ENCODE measurements around the gene HIP1R. TPM values are rescaled to one million over a fixed set of nuclear protein-coding genes. Genes with fewer than 3 reads are reported as not detected.
A peak's percentile ranks its signal among the peaks of the same experiment; 100 is the strongest.

HIP1R gene
- polyA plus RNA-seq, 2 of the 4 experiments (the other 2 are of a cell fraction) = 9.0 to 10.6 TPM

- TF ChIP-seq ELK1 (IDR thresholded peaks at IDR 0.05; ENCODE audit: low read depth, low read length) (no peak), FOSB (CRISPR knock-in tag; IDR thresholded peaks at IDR 0.05) (no peak), SMC3 (IDR thresholded peaks at IDR 0.05) (no peak), HDAC2 (IDR thresholded peaks at IDR 0.05) (no peak), MAX (IDR thresholded peaks at IDR 0.05) (no peak), RARB (CRISPR knock-in tag; IDR thresholded peaks at IDR 0.05) (no peak)
Measured at GRCh38 chr12:122884860-122885259, 49.6 kb downstream of the HIP1R start (continued).

DNA sequence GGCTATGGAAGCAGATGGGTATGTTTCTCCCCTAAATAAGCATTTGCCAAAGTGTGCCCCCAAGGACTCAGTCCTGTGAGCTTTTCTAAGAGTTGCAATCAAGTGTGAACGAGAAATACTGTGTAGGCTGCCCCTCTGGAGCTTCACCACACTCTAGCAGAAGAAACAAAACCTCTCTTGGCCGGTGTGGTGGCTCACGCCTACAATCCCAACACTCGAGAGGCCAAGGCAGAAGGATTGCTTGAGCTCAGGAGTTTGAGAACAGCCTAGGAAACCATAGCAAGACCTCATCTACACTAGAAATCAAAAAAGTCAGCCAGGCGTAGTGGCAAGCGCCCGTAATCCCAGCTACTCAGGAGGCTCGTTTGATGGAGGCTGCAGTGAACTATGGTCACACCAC lies 50.9 kb downstream of the HIP1R start:
- no peak for TF ChIP-seq KDM1A (IDR thresholded peaks at IDR 0.05; ENCODE audit: low read depth)
- WGBS (ENCODE audit: missing lambda C conversion rate) = 93% methylated on average over 8 of the region's 8 CpGs
- DNase-seq (ENCODE audit: low read depth in 1 of 2, low spot score in 1 of 2) (no peak), FAIRE-seq (no peak), ATAC-seq (no peak)
- H3K9me3 ChIP-seq = no peaks in the 10 kb centered on the region
- ChIA-PET CTCF (interaction anchor here (1.0 to 8.0 kb wide), 6 partner anchors 9 to 93 kb away, joined by 3 to 51 read pairs (median 7); no protein-coding TSS in a partner anchor), POLR2A (no interaction called here)
- H3K4me1 ChIP-seq = peaks cover 60% of the 10 kb centered on the region
- H3K27ac ChIP-seq = peak overlapping the region; percentile 23 to 84; a peak in 4 of 6 replicates
- H3K4me3 ChIP-seq = no peak overlapping the region
- peak overlapping the region; percentile 79; the same call in 1 of the 3 replicates for H3K4me2 ChIP-seq

DNA sequence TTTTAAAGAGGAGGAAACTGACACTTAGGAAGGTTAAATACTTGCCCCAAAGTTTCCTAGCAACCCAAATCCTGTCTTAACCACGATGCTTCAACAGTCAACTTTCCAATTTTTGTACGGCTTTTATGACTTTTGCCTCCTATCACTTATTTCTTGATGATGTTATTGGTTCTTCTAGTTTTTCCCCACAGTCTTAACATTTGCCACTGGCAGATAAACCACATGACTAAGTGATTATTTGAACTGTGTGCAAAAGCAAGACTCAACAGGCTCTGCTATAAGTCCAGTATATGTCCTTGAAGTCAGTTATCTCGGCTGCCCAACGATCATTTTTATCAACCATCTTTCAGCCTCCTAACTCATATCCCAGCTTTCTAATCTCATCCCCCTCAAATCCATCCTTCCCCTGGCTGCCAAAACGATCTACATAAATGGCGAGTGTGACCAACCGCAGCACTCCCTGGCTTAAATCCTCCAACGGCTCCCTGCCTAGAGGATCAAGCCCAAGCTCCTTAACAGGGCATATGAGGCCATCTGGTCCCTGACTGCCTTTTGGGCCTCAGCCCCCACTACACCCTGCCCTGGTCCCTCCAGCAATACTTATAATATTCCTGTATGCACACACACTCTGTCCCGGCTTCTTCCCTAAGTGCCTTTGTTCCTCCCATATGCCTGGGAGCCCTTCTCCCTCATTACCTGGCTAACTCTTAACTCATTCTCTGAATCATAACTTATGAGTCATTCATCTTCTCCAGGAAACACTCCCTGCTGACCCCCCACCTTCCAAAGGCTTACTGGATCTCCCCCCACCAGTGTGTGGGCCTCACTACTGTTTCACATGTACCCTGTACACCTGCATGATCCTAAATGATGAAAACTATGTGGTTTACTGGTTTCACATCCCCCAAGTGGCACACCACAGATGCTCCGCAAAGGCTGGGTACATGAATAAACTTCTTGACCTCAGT lies 51.9 kb downstream of the HIP1R start:
- ChIA-PET CTCF (interaction anchor here (0.9 to 8.0 kb wide), 9 partner anchors 12 to 64 kb away, joined by 3 to 51 read pairs (median 6); no protein-coding TSS in a partner anchor), POLR2A (interaction anchor here (0.6 to 0.8 kb wide), 2 partner anchors 346 to 389 kb away, joined by 3 read pairs; partner anchors contain the start of gene MTRFR)
- FAIRE-seq (no peak), ATAC-seq (peak; percentile 67 to 70), DNase-seq (ENCODE audit: low read depth in 1 of 2, low spot score in 1 of 2) (peak; percentile 70 to 85)
- peak overlapping the region; percentile 42 to 84 for H3K27ac ChIP-seq
- TF ChIP-seq JUNB (IDR thresholded peaks at IDR 0.05) = peak; percentile 53
- TF ChIP-seq FOSB (CRISPR knock-in tag; IDR thresholded peaks at IDR 0.05) = no peak
- TF ChIP-seq BHLHE40 (IDR thresholded peaks at IDR 0.05; ENCODE audit: low read depth, low read length) = no peak
- 0 out of 2 replicates have a peak, but pooled peaks have one; percentile 29 for TF ChIP-seq MAX (IDR thresholded peaks at IDR 0.05)
- TF ChIP-seq PHF8 (IDR thresholded peaks at IDR 0.05; ENCODE audit: borderline replicate concordance, low read depth) = no peak
- TF ChIP-seq JUN (IDR thresholded peaks at IDR 0.05) = peak in 1 of 2 experiments; percentile 18; a peak in 1 of 5 replicates
- peak; percentile 78 for TF ChIP-seq FOSL2 (IDR thresholded peaks at IDR 0.05)
- TF ChIP-seq FOSL2 (CRISPR knock-in tag; IDR thresholded peaks at IDR 0.05) = peak; percentile 85
- H3K9me3 ChIP-seq = no peaks in the 10 kb centered on the region
- H3K4me3 ChIP-seq = no peak overlapping the region
- H3K4me1 ChIP-seq = peaks cover 70% of the 10 kb centered on the region
- WGBS (ENCODE audit: missing lambda C conversion rate) = 58% methylated on average over 10 of the region's 10 CpGs
- peak overlapping the region; percentile 79 for H3K4me2 ChIP-seq

DNA sequence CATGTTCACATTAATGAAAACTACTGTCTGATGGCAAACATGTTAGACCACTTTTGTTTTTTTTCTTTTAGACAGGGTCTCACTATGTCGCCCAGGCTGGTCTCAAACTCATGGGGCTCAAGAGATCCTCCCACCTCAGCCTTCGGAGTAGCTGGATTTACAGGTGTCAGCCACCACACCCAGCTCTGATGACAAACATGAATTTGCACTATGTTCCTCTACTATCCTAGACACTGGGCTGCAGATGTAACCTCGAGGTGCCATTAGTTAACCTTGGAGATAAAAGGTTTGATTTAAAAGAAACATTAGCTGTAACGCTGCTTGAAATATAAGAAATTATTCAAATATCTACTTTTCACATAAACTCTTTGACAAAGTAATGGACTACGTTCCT lies 52.6 kb downstream of the HIP1R start:
- CTCF ChIA-PET = interaction anchor here (0.6 to 8.0 kb wide), 12 partner anchors 11 to 1433 kb away, joined by 3 to 51 read pairs (median 4); no protein-coding TSS in a partner anchor
- Histone ChIP-seq H3K9me3 (no peaks in the 10 kb centered on the region), H3K4me2 (peak overlapping the region; percentile 79), H3K27ac (peak overlapping the region; percentile 42 to 84), H3K4me3 (0 out of 3 replicates have a peak overlapping the region, but pooled peaks have one; percentile 12), H3K4me1 (peaks cover 76% of the 10 kb centered on the region)
- FAIRE-seq (no peak), DNase-seq (ENCODE audit: low read depth in 1 of 2, low spot score in 1 of 2) (no peak), ATAC-seq (peak in 1 of 2 experiments; percentile 6; a peak in 3 of 6 replicates)
- TF ChIP-seq CTCF (IDR thresholded peaks at IDR 0.05) (no peak), HOXA7 (CRISPR knock-in tag; IDR thresholded peaks at IDR 0.05) (no peak), ZNF302 (CRISPR knock-in tag; IDR thresholded peaks at IDR 0.05) (no peak), JUNB (IDR thresholded peaks at IDR 0.05) (no peak), ZFP36 (IDR thresholded peaks at IDR 0.05; ENCODE audit: borderline replicate concordance, partially characterized antibody) (no peak), FOSB (CRISPR knock-in tag; IDR thresholded peaks at IDR 0.05) (no peak), NR3C1 (IDR thresholded peaks at IDR 0.05) (no peak), MAFK (IDR thresholded peaks at IDR 0.05; ENCODE audit: partially characterized antibody) (no peak), RNF2 (IDR thresholded peaks at IDR 0.05; ENCODE audit: borderline replicate concordance, low read depth) (no peak)
- POLR2A ChIA-PET = interaction anchor here (0.6 to 0.8 kb wide), 2 partner anchors 345 to 390 kb away, joined by 3 read pairs; partner anchors contain the start of gene MTRFR
- 68% methylated on average over 5 of the region's 5 CpGs for WGBS (ENCODE audit: missing lambda C conversion rate)

Data from A549 (cell line).